SK-N-SH treated with all-trans-retinoic acid at 6 μM for 48 hours (cell line): ENCODE measurements around the gene KCNC4.

Source experiments
- ARNTL ChIP-seq: fragments of 450-650 bp; formaldehyde crosslinking; IDR thresholded peaks from 2 replicates; pipeline ENCODE4 v1.5.0; 2020; ENCODE audit warnings: low read depth, mild to moderate bottlenecking, moderate library complexity, borderline replicate concordance
- BACH2 ChIP-seq: fragments of 250-450 bp; sonication (Bioruptor Pico); IDR thresholded peaks from 2 replicates; pipeline ENCODE4 v1.9.0; 2021; ENCODE audit warnings: mild to moderate bottlenecking, borderline replicate concordance
- CSRNP3 ChIP-seq: fragments of 250-450 bp; sonication (Bioruptor Pico); IDR thresholded peaks from 2 replicates; pipeline ENCODE4 v1.5.1; 2021; ENCODE audit warnings: mild to moderate bottlenecking, moderate library complexity
- GLIS3 ChIP-seq: fragments of 250-450 bp; sonication (Bioruptor Pico); IDR thresholded peaks from 2 replicates; pipeline ENCODE4 v1.5.0; 2020; ENCODE audit warnings: mild to moderate bottlenecking, moderate library complexity
- ISL1 ChIP-seq: fragments of 250-450 bp; sonication (Bioruptor Pico); IDR thresholded peaks from 2 replicates; pipeline ENCODE4 v2.1.2; 2022; ENCODE audit warnings: mild to moderate bottlenecking, moderate library complexity
- RARB ChIP-seq: fragments of 250-450 bp; sonication (Bioruptor Pico); IDR thresholded peaks from 2 replicates; pipeline ENCODE4 v1.8.0; 2021; ENCODE audit warnings: mild to moderate bottlenecking, moderate library complexity
- SNAI2 ChIP-seq: fragments of 250-450 bp; sonication (Bioruptor Pico); IDR thresholded peaks from 2 replicates; pipeline ENCODE4 v1.5.0; 2020; ENCODE audit warnings: mild to moderate bottlenecking, moderate library complexity
- TCF4 ChIP-seq: fragments of 250-450 bp; sonication (Bioruptor Pico); IDR thresholded peaks from 2 replicates; pipeline ENCODE4 v1.8.0; 2021; ENCODE audit warnings: mild to moderate bottlenecking, moderate library complexity, borderline replicate concordance
- ZC3H10 ChIP-seq: fragments of 250-450 bp; sonication (Bioruptor Pico); IDR thresholded peaks from 2 replicates; pipeline ENCODE4 v1.5.1; 2021; ENCODE audit warnings: mild to moderate bottlenecking, moderate library complexity
- ZFP3 ChIP-seq: fragments of 250-450 bp; sonication (Bioruptor Pico); IDR thresholded peaks from 2 replicates; pipeline ENCODE4 v1.5.0; 2020; ENCODE audit warnings: mild to moderate bottlenecking, moderate library complexity
- ZFP30 ChIP-seq: fragments of 450-650 bp; formaldehyde crosslinking; IDR thresholded peaks from 2 replicates; pipeline ENCODE4 v1.5.0; 2022; ENCODE audit warnings: mild to moderate bottlenecking, moderate library complexity
- ZNF8 ChIP-seq: fragments of 450-650 bp; formaldehyde crosslinking; IDR thresholded peaks from 2 replicates; pipeline ENCODE4 v1.5.0; 2020; ENCODE audit warnings: mild to moderate bottlenecking, moderate library complexity
- TF ChIP-seq, protein P1 (sequence below): fragments of 250-450 bp; sonication (Bioruptor Pico); IDR thresholded peaks from 2 replicates; pipeline ENCODE4 v1.8.0; 2020; ENCODE audit warnings: mild to moderate bottlenecking, moderate library complexity, borderline replicate concordance

GRCh38 chr1:110234691-110235090 is 24.6 kb downstream of the KCNC4 start:
- TF ChIP-seq ZFP3 (CRISPR knock-in tag), result no peak
- no peak for TF ChIP-seq TCF4
- no peak for TF ChIP-seq ZNF8 (CRISPR knock-in tag)
- no peak for TF ChIP-seq CSRNP3 (CRISPR knock-in tag)
- no peak for TF ChIP-seq SNAI2 (CRISPR knock-in tag)
- TF ChIP-seq, protein P1, sequence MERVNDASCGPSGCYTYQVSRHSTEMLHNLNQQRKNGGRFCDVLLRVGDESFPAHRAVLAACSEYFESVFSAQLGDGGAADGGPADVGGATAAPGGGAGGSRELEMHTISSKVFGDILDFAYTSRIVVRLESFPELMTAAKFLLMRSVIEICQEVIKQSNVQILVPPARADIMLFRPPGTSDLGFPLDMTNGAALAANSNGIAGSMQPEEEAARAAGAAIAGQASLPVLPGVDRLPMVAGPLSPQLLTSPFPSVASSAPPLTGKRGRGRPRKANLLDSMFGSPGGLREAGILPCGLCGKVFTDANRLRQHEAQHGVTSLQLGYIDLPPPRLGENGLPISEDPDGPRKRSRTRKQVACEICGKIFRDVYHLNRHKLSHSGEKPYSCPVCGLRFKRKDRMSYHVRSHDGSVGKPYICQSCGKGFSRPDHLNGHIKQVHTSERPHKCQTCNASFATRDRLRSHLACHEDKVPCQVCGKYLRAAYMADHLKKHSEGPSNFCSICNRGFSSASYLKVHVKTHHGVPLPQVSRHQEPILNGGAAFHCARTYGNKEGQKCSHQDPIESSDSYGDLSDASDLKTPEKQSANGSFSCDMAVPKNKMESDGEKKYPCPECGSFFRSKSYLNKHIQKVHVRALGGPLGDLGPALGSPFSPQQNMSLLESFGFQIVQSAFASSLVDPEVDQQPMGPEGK (CRISPR knock-in tag), result no peak
- no peak for TF ChIP-seq BACH2 (CRISPR knock-in tag)
- no peak for TF ChIP-seq ARNTL
- TF ChIP-seq ZC3H10, result no peak
- no peak for TF ChIP-seq RARB
- no peak for TF ChIP-seq ISL1 (CRISPR knock-in tag)
- no peak for TF ChIP-seq ZFP30
- TF ChIP-seq GLIS3 (CRISPR knock-in tag), result no peak
